Esophagus muscularis mucosa (tissue), 4 donors: ENCODE results near the gene NCR3LG1.

Experiments
- CTCF ChIP-seq, 3 experiments: fragments of 200-600 bp in 2 of 3; fragments of 450-650 bp in 1 of 3; sonication (generic) in 2 of 3; IDR thresholded peaks; one replicate each; pipeline ENCODE4 v1.5.1; 2017 to 2019; ENCODE audit warnings: antibody characterized with exemption in 3 of 3, mild to moderate bottlenecking in 2 of 3, moderate library complexity in 1 of 3
- EP300 ChIP-seq: sonication (generic); formaldehyde crosslinking; IDR thresholded peaks from one replicate; pipeline ENCODE4 v1.6.1; 2017; ENCODE audit warnings: antibody characterized with exemption
- POLR2A ChIP-seq: fragments of 450-650 bp; IDR thresholded peaks from one replicate; pipeline ENCODE4 v1.6.1; 2017; ENCODE audit warnings: antibody characterized with exemption, moderate library complexity, mild to moderate bottlenecking, low read depth
- POLR2AphosphoS5 ChIP-seq, 2 donors: sonication (generic); formaldehyde crosslinking; IDR thresholded peaks; one replicate each; pipeline ENCODE4 v1.6.1; 2017; ENCODE audit warnings: antibody characterized with exemption in 2 of 2

GRCh38 chr11:17378655-17379054 is 27.1 kb downstream of the NCR3LG1 start:
- TF ChIP-seq POLR2AphosphoS5 (IDR thresholded peaks at IDR 0.05): no peak
- no peak for TF ChIP-seq EP300
- no peak for TF ChIP-seq POLR2A
- no peak for TF ChIP-seq CTCF (IDR thresholded peaks at IDR 0.05)
